NCI-H2081 treated with DMSO at 0.1 percent for 48 hours (cell line): Measurements from ENCODE around the gene HECTD4.
"Not testable (repeated sequence)": the region's sequence is repeated elsewhere in the genome, so short reads cannot be mapped to it uniquely, and the experiment has no call there.

Source experiments
- DNase-seq: peaks from one replicate; lab custom pipeline; 2025; lab: John Stamatoyannopoulos, UW

The HECTD4 gene

GRCh38 chr12:112160611-112161010, 221.6 kb downstream of the HECTD4 start:
- DNase-seq = no peak

GRCh38 chr12:112159146-112159541, 223.1 kb downstream of the HECTD4 start:
- no peak for DNase-seq

- not testable (repeated sequence) for DNase-seq
Observed at GRCh38 chr12:112158461-112159145, 223.6 kb downstream of the HECTD4 start.

- no peak for DNase-seq
Observed at GRCh38 chr12:112153893-112154219, 228.4 kb downstream of the HECTD4 start.

- no peak for DNase-seq
Observed at GRCh38 chr12:112153181-112153892, 228.9 kb downstream of the HECTD4 start.

GRCh38 chr12:112151766-112152541, 230.3 kb downstream of the HECTD4 start:
- no peak for DNase-seq

GRCh38 chr12:112149596-112149995, 232.6 kb downstream of the HECTD4 start:
- no peak for DNase-seq

- DNase-seq = no peak
Observed at GRCh38 chr12:112148031-112148513, 234.2 kb downstream of the HECTD4 start.

- DNase-seq = no peak
Observed at GRCh38 chr12:112146123-112146522, 236.1 kb downstream of the HECTD4 start.

GRCh38 chr12:112140728-112141127, 241.5 kb downstream of the HECTD4 start:
- no peak for DNase-seq

GRCh38 chr12:112134731-112135130, 247.5 kb downstream of the HECTD4 start:
- DNase-seq = no peak

GRCh38 chr12:112133418-112133817, 248.8 kb downstream of the HECTD4 start:
- DNase-seq = no peak

- no peak for DNase-seq
Observed at GRCh38 chr12:112131686-112132085, 250.5 kb downstream of the HECTD4 start.

GRCh38 chr12:112130441-112130998, 251.7 kb downstream of the HECTD4 start:
- no peak for DNase-seq

- DNase-seq = no peak
Observed at GRCh38 chr12:112126911-112127310, 255.3 kb downstream of the HECTD4 start.

GRCh38 chr12:112126000-112126438, 256.2 kb downstream of the HECTD4 start:
- no peak for DNase-seq

- DNase-seq = peak; percentile 79
Observed at GRCh38 chr12:112125250-112125999, 256.8 kb downstream of the HECTD4 start, which contains the start of gene TRAFD1. Gene TRAFD1, plus strand, starts transcription at chr12:112125560. Its CDS starts 4,963 bp downstream, at chr12:112130523.

GRCh38 chr12:112124918-112125249, 257.3 kb downstream of the HECTD4 start:
- no peak for DNase-seq

- no peak for DNase-seq
Observed at GRCh38 chr12:112122823-112123690, 259.2 kb downstream of the HECTD4 start.

GRCh38 chr12:112121780-112122565, 260.3 kb downstream of the HECTD4 start:
- DNase-seq = no peak
